ENCODE measurements around the gene FGD5.

GRCh38 chr3:14822670-14823390 lies 4.1 kb downstream of the FGD5 start:
- TF ChIP-seq GATA2 (IDR thresholded peaks at IDR 0.05; ENCODE audit: low read depth, low read length) (no peak), GATA3 (IDR thresholded peaks at IDR 0.05; ENCODE audit: low read depth, low read length) (no peak)
